Ishikawa (cell line): ENCODE measurements around the gene CDR2L.

Experiments used
- EP300 ChIP-seq: IDR thresholded peaks from 2 replicates; pipeline ENCODE4 v1.6.1; 2012; ENCODE audit warnings: borderline replicate concordance
- RAD21 ChIP-seq: IDR thresholded peaks from 2 replicates; pipeline ENCODE4 v1.6.1; 2012; ENCODE audit warnings: low read depth
- REST ChIP-seq: IDR thresholded peaks from 2 replicates; pipeline ENCODE4 v1.6.1; 2012; ENCODE audit warnings: low read depth, mild to moderate bottlenecking
- ZBTB7A ChIP-seq: IDR thresholded peaks from 2 replicates; pipeline ENCODE4 v1.6.1; 2012; ENCODE audit warnings: low read depth

- no peak for TF ChIP-seq RAD21
- no peak for TF ChIP-seq ZBTB7A
- TF ChIP-seq EP300, result no peak
- TF ChIP-seq REST, result no peak
Observed at GRCh38 chr17:74956093-74956492, 31.3 kb upstream of the CDR2L start.
